Fibroblast of villous mesenchyme (primary cell): ENCODE results near the gene THSD4. TPM values are rescaled to one million over a fixed set of nuclear protein-coding genes. Genes with fewer than 3 reads are reported as not detected.

Source experiments
- DNase-seq: peaks from one replicate; pipeline ENCODE4 v3.0.0-alpha.2; 2010; ENCODE audit warnings: low read depth
- H3K4me3 ChIP-seq: 2 replicates; pipeline ENCODE4 v1.5.1; 2011; ENCODE audit warnings: low read depth, mild to moderate bottlenecking, low read length
- CTCF ChIP-seq: IDR thresholded peaks from 2 replicates; pipeline ENCODE4 v1.5.1; 2012; ENCODE audit warnings: low read depth, mild to moderate bottlenecking, low read length; ENCODE audit not compliant: insufficient read depth
- total RNA-seq: library from RNA; depleted of rRNA; stranded (reverse); fragments of >200 nt; gene quantifications from 2 replicates; pipeline ENCODE4 v1.2.3, GENCODE V29; 2012

The THSD4 gene
- total RNA-seq, 1 donor = 76.4 TPM

DNA sequence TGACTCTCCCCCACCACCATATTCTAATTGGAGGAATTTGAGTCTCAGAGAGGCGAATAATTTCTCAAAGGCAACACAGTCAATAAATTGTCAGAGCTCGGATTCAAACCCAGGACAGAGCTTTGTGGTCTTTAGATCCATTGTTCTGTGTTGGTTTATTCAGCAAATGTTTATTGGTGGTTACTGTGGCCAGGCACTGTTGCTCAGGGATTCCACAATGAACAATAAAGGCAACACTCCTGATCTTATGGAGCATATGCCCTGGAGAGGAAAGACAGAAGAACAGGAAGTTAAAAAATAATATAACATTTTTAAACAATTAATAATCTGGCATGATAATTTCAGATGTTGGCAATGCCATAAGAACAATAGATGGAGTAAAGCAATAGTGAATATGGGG lies 403.4 kb downstream of the THSD4 start:
- DNase-seq = no peak
- no peak for TF ChIP-seq CTCF
- H3K4me3 ChIP-seq = no peak overlapping the region

DNA sequence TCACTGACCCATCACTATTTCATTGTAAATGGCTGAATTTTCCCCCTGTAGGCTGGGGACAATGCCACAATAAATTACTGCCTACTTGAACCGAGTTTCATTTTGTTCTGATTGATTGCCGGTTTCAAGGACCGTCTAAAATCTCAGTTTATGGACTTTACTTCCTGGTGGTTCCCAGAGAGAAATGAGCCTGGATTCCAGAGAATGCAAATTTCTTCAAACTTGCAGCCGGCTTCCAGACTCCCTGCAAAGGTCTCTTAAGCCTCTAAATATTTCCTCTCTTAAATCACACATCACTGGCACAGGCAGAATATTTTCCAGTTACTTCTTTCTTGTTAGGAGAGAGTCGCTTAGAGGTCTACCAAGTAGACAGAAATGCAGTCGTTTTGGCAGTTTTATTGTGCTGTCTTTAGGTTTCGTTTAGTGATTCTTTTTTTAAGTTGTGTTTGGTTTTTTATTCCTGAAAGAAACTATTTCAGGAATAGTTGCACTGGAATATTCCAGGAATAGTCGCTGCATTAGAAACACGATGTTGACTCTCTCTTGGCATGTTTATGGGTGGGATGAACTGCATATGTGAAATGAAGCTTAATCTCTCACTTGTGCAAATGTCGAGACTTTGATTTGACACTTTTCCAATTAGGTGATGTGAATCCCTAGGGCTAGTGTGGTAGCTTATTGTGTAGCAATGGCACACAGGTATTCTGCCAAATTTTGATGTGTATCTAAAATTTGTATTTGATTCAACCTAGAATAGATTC lies 411.0 kb downstream of the THSD4 start:
- DNase-seq = peak; percentile 61
- peak overlapping the region; percentile 34 for H3K4me3 ChIP-seq
- no peak for TF ChIP-seq CTCF

- TF ChIP-seq CTCF = no peak
Observed at GRCh38 chr15:71529361-71529760, 414.1 kb downstream of the THSD4 start.

DNA sequence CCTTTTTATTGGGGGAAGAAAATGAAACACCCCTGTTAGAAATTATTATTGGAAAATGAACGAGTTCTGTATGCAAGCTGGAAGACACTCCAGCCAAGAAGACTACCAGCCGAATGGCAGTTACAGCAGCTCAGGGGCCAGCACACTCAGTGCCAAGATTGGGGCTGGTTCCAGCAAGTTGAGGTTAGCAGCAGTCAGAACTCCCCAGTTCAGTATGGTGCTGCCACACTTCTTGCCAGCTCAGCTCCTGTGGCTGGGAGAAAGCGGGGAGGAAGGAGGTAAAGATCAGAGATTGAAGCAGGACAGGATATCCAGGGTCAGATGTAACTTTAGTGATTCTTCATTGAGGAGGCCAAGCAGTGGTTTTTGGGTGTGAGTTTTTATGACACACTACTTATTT lies 414.8 kb downstream of the THSD4 start:
- TF ChIP-seq CTCF = no peak
- DNase-seq = no peak

More at GRCh38 chr15:71529361-71529760, 414.1 kb downstream of the THSD4 start:
- no peak for DNase-seq
- H3K4me3 ChIP-seq = no peak overlapping the region

DNA sequence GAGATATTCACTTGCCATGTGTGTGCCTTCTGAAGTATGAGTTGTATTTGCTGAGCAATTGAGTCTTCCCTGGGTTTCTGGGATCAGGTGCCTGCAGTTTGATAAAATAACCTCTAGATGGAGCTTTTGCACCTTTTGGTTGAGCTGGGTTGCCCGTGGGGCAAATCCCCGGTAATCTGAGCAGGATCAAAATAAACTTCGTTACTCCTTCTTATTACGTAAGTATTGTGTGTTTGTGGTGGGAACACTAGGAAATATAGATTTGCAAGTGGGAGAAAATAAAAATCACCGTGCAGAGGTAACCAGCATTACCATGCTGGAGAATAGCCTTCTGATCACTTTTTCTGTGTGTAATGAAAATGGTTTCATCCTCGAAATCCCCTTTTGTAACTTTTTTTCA lies 417.7 kb downstream of the THSD4 start:
- TF ChIP-seq CTCF = peak; percentile 79
- H3K4me3 ChIP-seq = no peak overlapping the region
- peak; percentile 75 for DNase-seq

More for the DNA sequence above, 414.8 kb downstream of the THSD4 start:
- H3K4me3 ChIP-seq = no peak overlapping the region

DNA sequence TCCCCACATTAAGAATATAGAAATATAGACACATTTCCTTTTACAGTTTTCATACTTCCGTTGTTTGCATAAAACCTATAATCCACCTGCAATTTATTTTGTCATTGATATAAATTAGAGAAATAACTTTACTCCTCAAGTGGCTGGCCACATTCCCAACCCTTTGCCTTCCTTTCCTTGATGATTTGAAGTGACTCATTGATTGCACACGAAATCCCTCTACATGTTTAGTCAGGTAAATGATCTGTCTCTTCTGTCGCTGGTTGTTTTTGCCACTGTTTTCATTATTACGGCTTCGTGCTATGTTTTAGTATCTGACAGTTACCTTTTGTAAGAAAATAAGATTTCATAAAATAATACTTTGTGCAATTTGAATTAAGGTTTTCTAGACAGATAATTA lies 422.9 kb downstream of the THSD4 start:
- TF ChIP-seq CTCF = no peak
- no peak overlapping the region for H3K4me3 ChIP-seq
- no peak for DNase-seq

- DNase-seq = no peak
- no peak for TF ChIP-seq CTCF
- no peak overlapping the region for H3K4me3 ChIP-seq
Observed at GRCh38 chr15:71541746-71542145, 426.5 kb downstream of the THSD4 start.
